ENCODE measurements around the gene NLRX1.

GRCh38 chr11:119198925-119199324 lies 30.4 kb downstream of the NLRX1 start:
- TF ChIP-seq EP300 (IDR thresholded peaks at IDR 0.05) (no peak), CTCF (IDR thresholded peaks at IDR 0.05) (no peak)
